GM12878 (cell line): ENCODE measurements around the gene RPL27A. TPM values are rescaled to one million over a fixed set of nuclear protein-coding genes. Genes with fewer than 3 reads are reported as not detected.

Experiments used
- ATAC-seq: fragments of 200-7000 bp; cut with Tn5 transposase; 3 replicates; pipeline ENCODE4 v1.9.1; 2020; ENCODE audit warnings: mild to moderate bottlenecking, moderate library complexity
- BruUV-seq: library from RNA; stranded (reverse); fragments of 400-500 nt; replicated peaks from 2 replicates; lab custom pipeline; 2021; lab: Mats Ljungman, UMichigan
- CTCF ChIA-PET: fragments of 300-600 bp; sonication (Branson Sonifier 250); formaldehyde crosslinking; extraction: SDS; loops from one replicate; lab custom pipeline; 2021; ENCODE audit warnings: inconsistent platforms; lab: Yijun Ruan, JAX
- POLR2A ChIA-PET: fragments of 350-600 bp; formaldehyde crosslinking; extraction: SDS; loops from one replicate; lab custom pipeline; 2021; ENCODE audit warnings: inconsistent platforms; lab: Charles Lee
- RAD21 ChIA-PET: fragments of 300-600 bp; sonication (Branson Sonifier 250); formaldehyde crosslinking; loops from one replicate; lab custom pipeline; 2023; ENCODE audit warnings: antibody characterized with exemption; ENCODE audit not compliant: unreplicated experiment; lab: Charles Lee
- SMC1A ChIA-PET: fragments of 300-600 bp; sonication (Branson Sonifier 250); formaldehyde crosslinking; loops from one replicate; lab custom pipeline; 2023; ENCODE audit not compliant: unreplicated experiment, uncharacterized antibody; lab: Charles Lee
- DNase-seq: peaks from one replicate; pipeline ENCODE4 v3.0.0-alpha.2; 2011; ENCODE audit warnings: low read depth, low spot score
- FAIRE-seq: peaks from 3 replicates; lab custom pipeline; 2011; peaks lifted over from hg19 to GRCh38; lab: Jason Lieb, UNC
- H2AFZ ChIP-seq: 2 replicates; pipeline ENCODE4 v1.6.0; 2011; ENCODE audit warnings: low read depth, low read length, control low read depth; ENCODE audit not compliant: control insufficient read depth
- H3K27ac ChIP-seq: 2 replicates; pipeline ENCODE4 v1.5.1; 2011; ENCODE audit warnings: control low read depth; ENCODE audit not compliant: control insufficient read depth, insufficient read depth
- H3K27me3 ChIP-seq, 2 experiments: replicated peaks in 1 of 2; 2 replicates each; pipeline versions ENCODE4 v1.6.0 to v1.6.1; 2011; ENCODE audit warnings: low read length in 1 of 2; ENCODE audit not compliant: control insufficient read depth in 2 of 2, insufficient read depth in 2 of 2
- H3K36me3 ChIP-seq, 2 experiments: 2 replicates each; pipeline ENCODE4 v1.5.1; 2011; ENCODE audit warnings: low read length in 1 of 2; ENCODE audit not compliant: control insufficient read depth in 2 of 2, insufficient read depth in 2 of 2
- H3K4me1 ChIP-seq: 2 replicates; pipeline ENCODE4 v1.6.1; 2011; ENCODE audit warnings: mild to moderate bottlenecking, low read length, moderate library complexity, mixed read lengths; ENCODE audit not compliant: control insufficient read depth, insufficient read depth
- H3K4me2 ChIP-seq: 2 replicates; pipeline ENCODE4 v1.6.0; 2011; ENCODE audit warnings: control low read depth; ENCODE audit not compliant: control insufficient read depth, insufficient read depth
- H3K4me3 ChIP-seq: fragments of 200-600 bp; sonication (generic); 2 replicates; pipeline ENCODE4 v1.5.1; 2016
- H3K79me2 ChIP-seq: 2 replicates; pipeline ENCODE4 v1.6.0; 2011; ENCODE audit warnings: low read length; ENCODE audit not compliant: control insufficient read depth, insufficient read depth
- H3K9ac ChIP-seq: 2 replicates; pipeline ENCODE4 v1.8.0; 2011; ENCODE audit warnings: low read length, control low read depth, mixed read lengths; ENCODE audit not compliant: control insufficient read depth, insufficient read depth
- H3K9me3 ChIP-seq: replicated peaks from 3 replicates; pipeline ENCODE4 v1.5.1; 2011; ENCODE audit warnings: mild to moderate bottlenecking, low read length; ENCODE audit not compliant: control insufficient read depth, insufficient read depth
- H4K20me1 ChIP-seq: 2 replicates; pipeline ENCODE4 v1.6.0; 2011; ENCODE audit not compliant: control insufficient read depth, insufficient read depth
- CHD4 ChIP-seq: fragments of 200-600 bp; sonication (generic); IDR thresholded peaks from 2 replicates; pipeline ENCODE4 v1.6.1; 2016; ENCODE audit warnings: mild to moderate bottlenecking
- CUX1 ChIP-seq: IDR thresholded peaks from 2 replicates; pipeline ENCODE4 v1.6.1; 2012; ENCODE audit warnings: improper control_type of control experiment, low read depth, low read length; ENCODE audit not compliant: insufficient replicate concordance
- HDGF ChIP-seq: fragments of 450-650 bp; IDR thresholded peaks from 2 replicates; pipeline ENCODE4 v1.6.1; 2016; ENCODE audit warnings: antibody characterized with exemption
- IKZF1 ChIP-seq: fragments of 450-650 bp; conservative IDR thresholded peaks from 2 replicates; pipeline ENCODE4 v1.6.1; 2017; ENCODE audit warnings: antibody characterized with exemption, mild to moderate bottlenecking
- POLR2A ChIP-seq: IDR thresholded peaks from 2 replicates; pipeline ENCODE4 v1.6.1; 2011; ENCODE audit warnings: low read depth, mild to moderate bottlenecking, low read length
- POLR2AphosphoS5 ChIP-seq: IDR thresholded peaks from 2 replicates; pipeline ENCODE4 v1.6.1; 2011; ENCODE audit warnings: mild to moderate bottlenecking, low read length, inconsistent platforms
- SUPT20H ChIP-seq: IDR thresholded peaks from 2 replicates; pipeline ENCODE4 v1.6.1; 2011; ENCODE audit warnings: low read depth, mild to moderate bottlenecking, low read length, moderate library complexity, borderline replicate concordance; ENCODE audit not compliant: control insufficient read depth
- ZSCAN29 ChIP-seq: fragments of 450-650 bp; IDR thresholded peaks from 2 replicates; pipeline ENCODE4 v1.6.1; 2017; ENCODE audit warnings: mild to moderate bottlenecking, moderate library complexity
- WGBS: methylation state at CpG from one replicate; pipeline ENCODE4 v1.1.6; 2016; ENCODE audit warnings: low lambda C conversion rate; ENCODE audit not compliant: insufficient replicate concordance, insufficient coverage; ENCODE audit errors: missing lambda C conversion rate; 5-methylcytosine and 5-hydroxymethylcytosine counted together
- in situ Hi-C: fragments of 300-500 bp; cut with MboI; formaldehyde crosslinking; loops from 9 replicates; pipeline ENCODE4 v1.14.3; 2018; ENCODE audit warnings: mixed read lengths
- intact Hi-C: fragments of 100-400 bp; cut with micrococcal nuclease; formaldehyde crosslinking; loops from one replicate; pipeline ENCODE4 v1.14.2; 2022; ENCODE audit not compliant: unreplicated experiment
- polyA plus RNA-seq, 11 experiments: library from polyadenylated mRNA; depleted of rRNA in 4 of 11; unstranded in 6 of 11; stranded (reverse) in 5 of 11; fragments of >200 nt; fragmentation: Nextera tagmentation in 4 of 11; fragmentation: Illumina TruSeq in 1 of 11; extraction: Ambion mirVana in 4 of 11; extraction: Trizol in 1 of 11; gene quantifications; 1 replicate in 1 of 11; 2 replicates in 10 of 11; pipeline versions ENCODE4 v1.2.1 to v1.2.3, GENCODE V29; 2011 to 2016; ENCODE audit warnings: inconsistent platforms in 2 of 11, missing spikeins in 2 of 11, low read depth in 1 of 11
- total RNA-seq, 4 experiments: library from RNA; depleted of rRNA in 3 of 4; stranded (reverse); fragments of >200 nt in 3 of 4; fragmentation: Illumina TruSeq in 1 of 4; extraction: Trizol in 1 of 4; gene quantifications; 2 replicates each; pipeline versions ENCODE4 v1.2.1 to v1.2.3, GENCODE V29; 2013 to 2021

Gene RPL27A
- total and polyA plus RNA-seq, 10 of the 15 experiments (the other 5 are each of a cell fraction or from before 2014, with no cell fraction given), result 978 to 4,776 (median 1,959) TPM

GRCh38 chr11:8689726-8690255, 7.2 kb downstream of the RPL27A start:
- H3K79me2 ChIP-seq, result peaks cover 34% of the 10 kb centered on the region
- H3K9me3 ChIP-seq, result no peaks in the 10 kb centered on the region
- TF ChIP-seq HDGF, result no peak
- TF ChIP-seq ZSCAN29, result no peak
- no peak for TF ChIP-seq SUPT20H
- no peak; the same call in 1 of the 2 replicates for TF ChIP-seq POLR2AphosphoS5
- TF ChIP-seq CUX1, result no peak
- TF ChIP-seq CHD4, result no peak
- TF ChIP-seq POLR2A, result peak; percentile 6
- no peak for TF ChIP-seq IKZF1
- peaks cover 31% of the 10 kb centered on the region for H3K4me1 ChIP-seq
- FAIRE-seq (no peak), ATAC-seq (no peak), DNase-seq (no peak)
- ChIA-PET RAD21 (interaction anchor here (0.6 kb wide), 1 partner anchor 360 kb away, joined by 3 read pairs; no protein-coding TSS in a partner anchor), SMC1A (interaction anchor here (0.6 to 1.0 kb wide), 2 partner anchors 16 to 270 kb away, joined by 3 read pairs; no protein-coding TSS in a partner anchor), CTCF (interaction anchor here (0.6 to 2.6 kb wide), 3 partner anchors 8 to 304 kb away, joined by 3 to 13 read pairs (median 3); no protein-coding TSS in a partner anchor), POLR2A (no interaction called here)
- peak overlapping the region; percentile 88 for H3K4me3 ChIP-seq
- peaks cover 7 to 22% of the 10 kb centered on the region in 2 experiments for H3K36me3 ChIP-seq
- intact Hi-C loops, result loop anchor here (1.0 to 10.0 kb wide), 5 partner anchors 124 to 378 kb away; partner anchors contain the start of gene AKIP1
- H4K20me1 ChIP-seq, result peaks cover 5% of the 10 kb centered on the region; the same call in 1 of the 2 replicates
- no peak overlapping the region for H2AFZ ChIP-seq
- in situ Hi-C loops, result no loop called here
- no peak overlapping the region for H3K27ac ChIP-seq
- H3K9ac ChIP-seq, result no peak overlapping the region; the same call in 1 of the 2 replicates
- no peaks in the 10 kb centered on the region for H3K27me3 ChIP-seq
- BruUV-seq, result no TSS peak
- peak overlapping the region; percentile 84 for H3K4me2 ChIP-seq
- 69% methylated on average over 8 of the region's 8 CpGs for WGBS
